GM23338 (cell line): ENCODE results near the gene TLR7. TPM values are rescaled to one million over a fixed set of nuclear protein-coding genes. Genes with fewer than 3 reads are reported as not detected.

Experiments
- ATAC-seq: fragments of 200-7000 bp; cut with Tn5 transposase; 3 replicates; pipeline ENCODE4 v1.9.1; 2020
- DNase-seq: peaks from one replicate; pipeline ENCODE4 v3.0.0-alpha.2; 2015; ENCODE audit warnings: low spot score
- H2AFZ ChIP-seq: fragments of 200-600 bp; sonication (generic); 2 replicates; pipeline ENCODE4 v1.8.0; 2016; ENCODE audit warnings: antibody characterized with exemption, mild to moderate bottlenecking, moderate library complexity
- H3F3A ChIP-seq: fragments of 200-600 bp; sonication (generic); replicated peaks from 2 replicates; pipeline ENCODE4 v1.8.0; 2017; ENCODE audit warnings: antibody characterized with exemption, mixed run types, low read depth
- H3K27ac ChIP-seq: fragments of 200-600 bp; sonication (generic); 2 replicates; pipeline ENCODE4 v1.6.1; 2016; ENCODE audit warnings: low read depth
- H3K27me3 ChIP-seq: fragments of 200-600 bp; sonication (generic); 2 replicates; pipeline ENCODE4 v1.8.0; 2016; ENCODE audit warnings: mild to moderate bottlenecking, mixed run types, moderate library complexity; ENCODE audit not compliant: insufficient read depth
- H3K36me3 ChIP-seq: fragments of 200-600 bp; sonication (generic); 2 replicates; pipeline ENCODE4 v1.8.0; 2016; ENCODE audit warnings: mild to moderate bottlenecking; ENCODE audit not compliant: insufficient read depth
- H3K4me1 ChIP-seq: fragments of 200-600 bp; sonication (generic); 2 replicates; pipeline ENCODE4 v1.8.0; 2016; ENCODE audit warnings: mild to moderate bottlenecking, moderate library complexity; ENCODE audit not compliant: insufficient read depth
- H3K4me2 ChIP-seq: fragments of 200-600 bp; sonication (generic); 2 replicates; pipeline ENCODE4 v1.7.1; 2017; ENCODE audit warnings: mixed run types
- H3K4me3 ChIP-seq: fragments of 200-600 bp; sonication (generic); 2 replicates; pipeline ENCODE4 v1.6.1; 2016; ENCODE audit warnings: mixed run types
- H3K79me2 ChIP-seq: fragments of 200-600 bp; sonication (generic); replicated peaks from 2 replicates; pipeline ENCODE4 v1.8.0; 2017; ENCODE audit warnings: mild to moderate bottlenecking; ENCODE audit not compliant: insufficient read depth
- H3K9me2 ChIP-seq: fragments of 200-600 bp; sonication (generic); 2 replicates; pipeline ENCODE4 v1.8.0; 2017; ENCODE audit not compliant: insufficient read depth
- H4K20me1 ChIP-seq: fragments of 200-600 bp; sonication (generic); replicated peaks from 2 replicates; pipeline ENCODE4 v1.8.0; 2017; ENCODE audit warnings: mild to moderate bottlenecking; ENCODE audit not compliant: insufficient read depth
- H3K27ac Mint-ChIP-seq: 2 replicates; pipeline ENCODE4 v1.8.0; 2020; ENCODE audit warnings: inconsistent platforms, mild to moderate bottlenecking, moderate library complexity, mixed read lengths
- H3K27me3 Mint-ChIP-seq: 3 replicates; pipeline ENCODE4 v1.8.0; 2022; ENCODE audit warnings: low read depth, mild to moderate bottlenecking, moderate library complexity, mixed read lengths, inconsistent platforms; ENCODE audit not compliant: insufficient read depth, poor library complexity
- H3K36me3 Mint-ChIP-seq: 3 replicates; pipeline ENCODE4 v1.8.0; 2021; ENCODE audit warnings: low read depth, mild to moderate bottlenecking, inconsistent platforms, moderate library complexity, mixed read lengths
- H3K4me1 Mint-ChIP-seq: 3 replicates; pipeline ENCODE4 v1.8.0; 2020; ENCODE audit warnings: mild to moderate bottlenecking, inconsistent platforms, mixed read lengths
- H3K4me3 Mint-ChIP-seq: 3 replicates; pipeline ENCODE4 v1.8.0; 2021; ENCODE audit warnings: moderate library complexity, mild to moderate bottlenecking, inconsistent platforms, mixed read lengths
- H3K9me3 Mint-ChIP-seq: 3 replicates; pipeline ENCODE4 v1.8.0; 2020; ENCODE audit warnings: moderate library complexity, mild to moderate bottlenecking, inconsistent platforms, mixed read lengths
- CREB1 ChIP-seq: fragments of 250-450 bp; sonication (Bioruptor Pico); IDR thresholded peaks from 2 replicates; pipeline ENCODE4 v1.5.0; 2020; ENCODE audit warnings: low read depth, mild to moderate bottlenecking, moderate library complexity
- CTCF ChIP-seq, 2 experiments: fragments of 200-600 bp in 1 of 2; sonication (generic) in 1 of 2; conservative IDR thresholded peaks; 2 replicates each; pipeline versions ENCODE4 v1.5.1 to v1.6.1; 2016 to 2017; ENCODE audit warnings: antibody characterized with exemption in 2 of 2, low read depth in 2 of 2, mild to moderate bottlenecking in 2 of 2, moderate library complexity in 1 of 2
- ETS1 ChIP-seq: IDR thresholded peaks from 2 replicates; pipeline ENCODE4 v1.6.1; 2016; ENCODE audit warnings: antibody characterized with exemption
- EZH2phosphoT487 ChIP-seq: fragments of 200-600 bp; sonication (generic); IDR thresholded peaks from one replicate; pipeline ENCODE4 v1.8.1; 2018; ENCODE audit warnings: antibody characterized with exemption; ENCODE audit not compliant: unreplicated experiment
- JUNB ChIP-seq: IDR thresholded peaks from one replicate; pipeline ENCODE4 v1.6.1; 2016; ENCODE audit warnings: antibody characterized with exemption; ENCODE audit not compliant: unreplicated experiment
- NANOG ChIP-seq: IDR thresholded peaks from 2 replicates; pipeline ENCODE4 v1.6.1; 2016; ENCODE audit warnings: antibody characterized with exemption, borderline replicate concordance
- REST ChIP-seq: IDR thresholded peaks from one replicate; pipeline ENCODE4 v1.6.1; 2018; ENCODE audit warnings: antibody characterized with exemption; ENCODE audit not compliant: unreplicated experiment
- STAT1 ChIP-seq: IDR thresholded peaks from one replicate; pipeline ENCODE4 v1.6.1; 2016; ENCODE audit warnings: antibody characterized with exemption; ENCODE audit not compliant: unreplicated experiment
- ZNF114 ChIP-seq: fragments of 250-450 bp; sonication (Bioruptor Pico); IDR thresholded peaks from 2 replicates; pipeline ENCODE4 v1.5.0; 2020; ENCODE audit warnings: mild to moderate bottlenecking, moderate library complexity
- ZNF331 ChIP-seq: fragments of 250-450 bp; sonication (Bioruptor Pico); IDR thresholded peaks from 2 replicates; pipeline ENCODE4 v1.5.0; 2020; ENCODE audit warnings: low read depth, mild to moderate bottlenecking, moderate library complexity
- polyA plus RNA-seq: library from polyadenylated mRNA; unstranded; fragments of >200 nt; fragmentation: Nextera tagmentation; extraction: Ambion mirVana; gene quantifications from 2 replicates; pipeline ENCODE4 v1.2.1, GENCODE V29; 2016
- total RNA-seq: library from RNA; depleted of rRNA; stranded (reverse); fragments of >200 nt; shearing (Covaris generic); gene quantifications from 2 replicates; pipeline ENCODE4 v1.2.3, GENCODE V29; 2014

TLR7 gene
- total and polyA plus RNA-seq, 2 experiments from 2014 or later, result not detected

GRCh38 chrX:12894074-12895030 lies 27.5 kb downstream of the TLR7 start:
- Histone ChIP-seq H3F3A (no peaks in the 10 kb centered on the region), H3K36me3 (no peaks in the 10 kb centered on the region), H3K27me3 (no peaks in the 10 kb centered on the region), H3K4me3 (no peak overlapping the region), H3K4me2 (no peak overlapping the region), H3K79me2 (no peaks in the 10 kb centered on the region), H2AFZ (no peak overlapping the region), H3K27ac (no peak overlapping the region), H3K9me2 (no peaks in the 10 kb centered on the region), H4K20me1 (no peaks in the 10 kb centered on the region), H3K4me1 (peaks cover under 1% of the 10 kb centered on the region; the same call in 1 of the 2 replicates)
- TF ChIP-seq NANOG (no peak), CTCF (conservative IDR thresholded peaks at IDR 0.05; ENCODE audit: low read depth in 2 of 2) (peak; percentile 51 to 60; a peak in 3 of 4 replicates)
- DNase-seq, result peak; percentile 38
- no peak overlapping the region for H3K4me3 Mint-ChIP-seq
- no peaks in the 10 kb centered on the region for H3K9me3 Mint-ChIP-seq
- H3K27ac Mint-ChIP-seq, result no peak overlapping the region
- no peaks in the 10 kb centered on the region for H3K27me3 Mint-ChIP-seq
- H3K36me3 Mint-ChIP-seq, result no peaks in the 10 kb centered on the region
- ATAC-seq, result no peak
- peaks cover 2% of the 10 kb centered on the region; the same call in 2 of the 3 replicates for H3K4me1 Mint-ChIP-seq

GRCh38 chrX:12895866-12896265 lies 29.0 kb downstream of the TLR7 start:
- Mint-ChIP-seq H3K4me1 (peaks cover 13% of the 10 kb centered on the region; the same call in 2 of the 3 replicates), H3K4me3 (no peak overlapping the region)
- H3K4me2 ChIP-seq, result no peak overlapping the region
- TF ChIP-seq CTCF (conservative IDR thresholded peaks at IDR 0.05; ENCODE audit: low read depth in 2 of 2) (no peak), ZNF331 (no peak), EZH2phosphoT487 (no peak), NANOG (no peak), ZNF114 (no peak), JUNB (no peak), ETS1 (no peak), STAT1 (no peak), REST (no peak), CREB1 (CRISPR knock-in tag) (no peak)

More at GRCh38 chrX:12895866-12896265, 29.0 kb downstream of the TLR7 start:
- no peaks in the 10 kb centered on the region for H3F3A ChIP-seq
- no peaks in the 10 kb centered on the region for H3K27me3 ChIP-seq
- no peak for DNase-seq
- Mint-ChIP-seq H3K27me3 (no peaks in the 10 kb centered on the region), H3K36me3 (no peaks in the 10 kb centered on the region), H3K9me3 (no peaks in the 10 kb centered on the region), H3K27ac (no peak overlapping the region)
- H3K4me3 ChIP-seq, result no peak overlapping the region
- H3K36me3 ChIP-seq, result no peaks in the 10 kb centered on the region
- H3K79me2 ChIP-seq, result no peaks in the 10 kb centered on the region
- no peak overlapping the region for H2AFZ ChIP-seq
- H4K20me1 ChIP-seq, result no peaks in the 10 kb centered on the region
- no peaks in the 10 kb centered on the region for H3K9me2 ChIP-seq
- peaks cover 5% of the 10 kb centered on the region; the same call in 1 of the 2 replicates for H3K4me1 ChIP-seq
- H3K27ac ChIP-seq, result no peak overlapping the region
- no peak for ATAC-seq
